Ectodermal cell (in vitro differentiated cells): ENCODE results near the gene PRIM2. TPM values are rescaled to one million over a fixed set of nuclear protein-coding genes. Genes with fewer than 3 reads are reported as not detected.
"Not testable (repeated sequence)": the region's sequence is repeated elsewhere in the genome, so short reads cannot be mapped to it uniquely, and the experiment has no call there.

ENCODE experiments used
- H3K27ac ChIP-seq: 2 replicates; pipeline ENCODE4 v1.7.0; 2013; ENCODE audit warnings: mild to moderate bottlenecking, low read depth, low read length; ENCODE audit not compliant: insufficient read depth, poor library complexity, severe bottlenecking
- H3K27me3 ChIP-seq: 2 replicates; pipeline ENCODE4 v1.7.0; 2013; ENCODE audit warnings: mild to moderate bottlenecking, low read length; ENCODE audit not compliant: insufficient read depth, control insufficient read depth, poor library complexity, severe bottlenecking
- H3K36me3 ChIP-seq: one replicate; pipeline ENCODE4 v1.7.0; 2013; ENCODE audit warnings: low read length; ENCODE audit not compliant: control insufficient read depth, insufficient read depth
- H3K4me1 ChIP-seq: one replicate; pipeline ENCODE4 v1.7.0; 2013; ENCODE audit warnings: low read length; ENCODE audit not compliant: control insufficient read depth, insufficient read depth
- H3K4me3 ChIP-seq: 2 replicates; pipeline ENCODE4 v1.7.0; 2013; ENCODE audit warnings: low read depth, low read length, control low read depth; ENCODE audit not compliant: insufficient read depth
- H3K9me3 ChIP-seq: 2 replicates; pipeline ENCODE4 v1.7.0; 2013; ENCODE audit warnings: mild to moderate bottlenecking, low read length, moderate library complexity; ENCODE audit not compliant: control insufficient read depth
- WGBS, 2 experiments: methylation state at CpG; one replicate each; pipeline ENCODE4 v1.1.7; 2013; ENCODE audit warnings: missing lambda C conversion rate in 2 of 2; 5-methylcytosine and 5-hydroxymethylcytosine counted together
- polyA plus RNA-seq, 4 experiments: library from polyadenylated mRNA; stranded (reverse); fragments of 50-300 nt; gene quantifications; one replicate each; pipeline ENCODE4 v1.2.3, GENCODE V29; 2013

Gene PRIM2, protein sequence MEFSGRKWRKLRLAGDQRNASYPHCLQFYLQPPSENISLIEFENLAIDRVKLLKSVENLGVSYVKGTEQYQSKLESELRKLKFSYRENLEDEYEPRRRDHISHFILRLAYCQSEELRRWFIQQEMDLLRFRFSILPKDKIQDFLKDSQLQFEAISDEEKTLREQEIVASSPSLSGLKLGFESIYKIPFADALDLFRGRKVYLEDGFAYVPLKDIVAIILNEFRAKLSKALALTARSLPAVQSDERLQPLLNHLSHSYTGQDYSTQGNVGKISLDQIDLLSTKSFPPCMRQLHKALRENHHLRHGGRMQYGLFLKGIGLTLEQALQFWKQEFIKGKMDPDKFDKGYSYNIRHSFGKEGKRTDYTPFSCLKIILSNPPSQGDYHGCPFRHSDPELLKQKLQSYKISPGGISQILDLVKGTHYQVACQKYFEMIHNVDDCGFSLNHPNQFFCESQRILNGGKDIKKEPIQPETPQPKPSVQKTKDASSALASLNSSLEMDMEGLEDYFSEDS
- 50.0 TPM for polyA plus RNA-seq (2013, experiment 1 of 4)
- 48.2 TPM for polyA plus RNA-seq (2013, experiment 2 of 4)
- polyA plus RNA-seq (2013, experiment 3 of 4): 26.4 TPM
- 25.3 TPM for polyA plus RNA-seq (2013, experiment 4 of 4)

DNA sequence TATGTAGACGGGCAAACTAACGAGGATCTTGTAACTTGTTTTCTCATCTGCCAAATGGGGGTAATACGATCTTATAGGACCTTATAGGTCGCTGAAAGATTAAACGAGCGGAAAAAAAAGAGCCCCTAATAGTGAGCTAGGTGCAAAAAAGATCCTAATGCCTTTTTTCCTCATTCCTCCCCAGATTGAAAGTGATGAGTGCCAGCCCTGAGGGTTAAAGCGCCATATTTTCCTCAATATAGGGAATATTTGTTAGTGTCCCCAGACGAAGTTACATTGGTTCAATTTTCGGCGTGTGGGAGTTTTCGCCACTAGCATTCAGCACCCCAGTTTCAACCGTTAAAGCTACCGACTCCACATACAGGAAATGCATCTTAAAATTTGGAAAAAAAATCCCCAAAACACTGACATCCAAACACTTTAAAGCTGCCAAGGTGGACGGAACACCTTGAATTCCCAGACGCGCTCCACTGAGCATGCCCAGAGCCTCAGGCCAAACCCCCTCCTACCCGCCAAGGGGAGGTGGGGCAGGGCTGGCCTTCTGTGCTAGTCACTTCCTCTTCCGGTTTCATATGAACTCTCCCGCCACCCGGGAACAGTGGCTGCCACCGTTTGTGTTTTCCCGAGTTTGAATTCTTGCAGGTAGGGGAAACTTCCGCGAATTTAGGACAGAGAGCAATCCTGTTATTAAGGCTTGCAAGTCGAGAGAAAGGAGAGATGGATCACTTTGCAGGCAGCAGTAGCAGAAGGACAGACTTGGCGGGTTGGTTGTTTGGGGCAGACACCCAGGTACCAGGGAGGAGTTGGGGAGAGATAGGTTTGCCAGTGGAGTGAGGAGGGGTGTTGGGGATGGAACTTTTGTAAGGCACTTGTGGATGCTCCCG, at the start of gene PRIM2:
Gene PRIM2 (plus strand): TSS at position 571 of the 884 bp plus-strand sequence. CDS start 816 bp downstream, outside the sequence.
- H3K4me1 ChIP-seq: peaks cover 6% of the 10 kb centered on the region
- H3K36me3 ChIP-seq: peaks cover 15% of the 10 kb centered on the region
- peak within 1 kb of the TSS; percentile 92 for H3K4me3 ChIP-seq
- no peak within 1 kb of the TSS for H3K27ac ChIP-seq
- 0% methylated on average over 27 of the region's 27 CpGs for WGBS, 2 experiments
- H3K27me3 ChIP-seq: no peaks in the 10 kb centered on the region
- no peaks in the 10 kb centered on the region for H3K9me3 ChIP-seq

DNA sequence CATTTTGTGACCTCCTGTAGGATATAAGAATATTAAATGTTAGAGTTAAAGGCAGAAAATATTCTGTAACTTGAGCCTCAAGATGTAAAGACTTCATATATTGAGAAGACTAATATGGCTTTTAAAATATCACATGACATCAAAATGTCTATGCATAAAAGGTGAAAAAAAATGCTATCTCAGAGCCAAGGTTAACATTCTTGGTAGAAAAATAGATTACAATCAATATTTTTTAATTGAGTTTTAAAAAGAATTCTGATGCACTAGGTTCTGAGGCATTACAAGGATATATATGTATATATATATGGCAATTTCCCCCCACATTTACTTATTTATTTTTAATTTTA, 49.2 kb upstream of the PRIM2 start:
- Histone ChIP-seq H3K4me3 (no peak overlapping the region), H3K27ac (no peak overlapping the region), H3K9me3 (no peaks in the 10 kb centered on the region), H3K27me3 (no peaks in the 10 kb centered on the region), H3K36me3 (no peaks in the 10 kb centered on the region), H3K4me1 (no peaks in the 10 kb centered on the region)

DNA sequence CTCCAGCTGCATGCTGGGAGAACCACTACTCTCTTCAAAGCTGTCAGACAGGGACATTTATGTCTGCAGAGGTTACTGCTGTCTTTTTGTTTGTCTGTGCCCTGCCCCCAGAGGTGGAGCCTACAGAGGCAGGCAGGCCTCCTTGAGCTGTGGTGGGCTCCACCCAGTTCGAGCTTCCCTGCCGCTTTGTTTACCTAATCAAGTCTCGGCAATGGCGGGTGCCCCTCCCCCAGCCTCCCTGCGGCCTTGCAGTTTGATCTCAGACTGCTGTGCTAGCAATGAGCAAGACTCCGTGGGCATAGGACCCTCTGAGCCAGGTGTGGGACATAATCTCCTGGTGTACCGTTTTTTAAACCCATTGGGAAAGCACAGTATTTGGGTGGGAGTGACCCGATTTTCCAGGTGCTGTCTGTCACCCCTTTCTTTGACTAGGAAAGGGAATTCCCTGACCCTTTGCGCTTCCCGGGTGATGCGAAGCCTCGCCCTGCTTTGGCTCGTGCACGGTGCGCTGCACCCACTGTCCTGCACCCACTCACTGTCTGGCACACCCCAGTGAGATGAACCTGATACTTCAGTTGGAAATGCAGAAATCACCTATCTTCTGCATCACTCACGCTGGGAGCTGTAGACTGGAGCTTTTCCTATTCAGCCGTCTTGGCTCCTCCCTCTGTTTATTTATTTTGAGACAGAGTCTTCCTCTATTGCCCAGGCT, 43.2 kb upstream of the PRIM2 start:
- not testable (repeated sequence) for H3K27me3 ChIP-seq, H3K36me3 ChIP-seq, H3K9me3 ChIP-seq, H3K4me3 ChIP-seq, H3K27ac ChIP-seq, H3K4me1 ChIP-seq
- 93 to 95% methylated on average over 17 of the region's 17 CpGs for WGBS, 2 experiments

DNA sequence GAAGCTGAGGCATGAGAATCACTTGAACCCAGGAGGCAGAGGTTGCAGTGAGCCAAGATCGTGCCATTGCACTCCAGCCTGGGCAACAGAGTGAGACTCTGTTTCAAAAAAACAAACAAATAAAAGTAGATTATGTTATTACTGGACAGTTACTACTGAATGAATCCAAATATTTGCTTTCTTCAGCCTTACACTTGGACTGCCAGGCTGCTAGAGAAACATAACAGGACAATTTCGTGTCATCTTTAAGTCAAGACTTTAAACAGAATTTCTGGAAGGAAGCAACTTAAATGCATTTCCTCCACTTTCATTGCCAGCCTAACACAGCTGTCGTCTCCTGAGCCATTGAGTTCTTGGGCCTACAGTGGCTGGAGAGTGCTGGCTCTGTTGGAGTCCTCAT, 42.0 kb upstream of the PRIM2 start:
- Histone ChIP-seq H3K36me3 (no peaks in the 10 kb centered on the region), H3K4me1 (no peaks in the 10 kb centered on the region), H3K27me3 (no peaks in the 10 kb centered on the region), H3K27ac (no peak overlapping the region), H3K9me3 (no peaks in the 10 kb centered on the region), H3K4me3 (no peak overlapping the region)
- WGBS, 2 experiments: 92 to 95% methylated on average over 3 of the region's 3 CpGs

DNA sequence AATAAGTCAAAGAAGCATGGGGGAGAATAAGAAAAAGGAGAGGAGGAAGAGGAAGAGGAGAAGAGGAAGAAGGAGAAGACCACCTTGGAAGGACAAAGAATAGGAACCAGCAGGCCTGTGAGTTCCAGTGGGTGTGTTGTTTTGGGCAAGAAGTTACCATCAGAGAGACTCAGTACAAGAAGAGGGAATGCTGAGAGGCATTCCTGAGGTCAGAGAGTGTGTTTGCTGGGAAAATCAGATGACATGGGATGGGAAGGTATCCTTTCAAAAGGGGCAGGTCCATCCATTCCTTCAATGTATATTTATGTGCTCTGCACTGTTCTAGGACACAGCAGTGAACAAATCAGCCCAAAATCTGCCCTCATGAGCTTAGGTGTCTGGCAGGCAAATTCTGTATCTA, 40.5 kb upstream of the PRIM2 start:
- Histone ChIP-seq H3K36me3 (no peaks in the 10 kb centered on the region), H3K9me3 (no peaks in the 10 kb centered on the region)

DNA sequence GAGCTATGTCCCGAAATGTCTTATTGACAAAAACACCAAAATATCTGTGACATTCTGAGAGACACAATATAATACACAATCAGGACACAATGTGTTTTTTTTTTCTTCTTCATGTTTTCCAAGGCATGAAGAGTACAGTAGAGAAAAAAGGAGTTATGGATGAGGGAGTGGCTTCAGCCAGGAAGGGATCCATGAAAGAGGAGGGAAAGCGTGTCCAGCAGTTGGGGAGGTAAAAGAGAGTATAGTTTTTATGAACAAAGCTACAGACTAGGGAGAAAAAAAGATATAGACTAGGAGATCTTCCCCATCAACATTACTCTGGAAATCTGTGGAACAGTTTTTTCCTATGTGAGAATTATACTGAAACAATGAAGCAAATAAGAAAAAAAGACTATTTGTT, 38.9 kb upstream of the PRIM2 start:
- no peaks in the 10 kb centered on the region for H3K36me3 ChIP-seq
- WGBS, 2 experiments: 95 to 100% methylated on average over 2 of the region's 2 CpGs
- H3K4me3 ChIP-seq: no peak overlapping the region
- H3K27ac ChIP-seq: no peak overlapping the region
- no peaks in the 10 kb centered on the region for H3K27me3 ChIP-seq
- H3K4me1 ChIP-seq: no peaks in the 10 kb centered on the region
- no peaks in the 10 kb centered on the region for H3K9me3 ChIP-seq

More for the DNA sequence above, 40.5 kb upstream of the PRIM2 start:
- no peak overlapping the region for H3K4me3 ChIP-seq
- H3K4me1 ChIP-seq: no peaks in the 10 kb centered on the region
- H3K27ac ChIP-seq: no peak overlapping the region
- H3K27me3 ChIP-seq: no peaks in the 10 kb centered on the region

DNA sequence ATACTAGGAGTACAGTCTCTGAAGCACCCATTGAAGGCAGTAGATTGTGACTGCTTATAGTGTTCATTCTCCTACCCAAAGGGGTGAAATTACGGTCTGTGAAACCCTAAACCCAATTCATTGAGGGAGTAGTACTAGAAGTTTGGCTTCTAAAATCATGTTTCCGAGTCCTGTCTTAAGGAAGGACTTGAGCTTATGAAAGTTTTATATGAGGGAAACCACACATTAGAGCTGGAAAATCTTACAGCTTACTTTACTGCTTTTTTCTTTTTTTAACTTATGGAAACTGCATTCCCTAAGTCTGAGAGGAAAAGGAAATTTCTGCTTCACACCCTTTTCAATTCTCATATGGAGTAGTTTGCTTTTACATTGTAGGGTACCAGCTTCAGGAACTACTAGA, 38.4 kb upstream of the PRIM2 start:
- H3K27ac ChIP-seq: no peak overlapping the region
- WGBS, 2 experiments: 91 to 93% methylated on average over 2 of the region's 2 CpGs
- H3K36me3 ChIP-seq: no peaks in the 10 kb centered on the region

DNA sequence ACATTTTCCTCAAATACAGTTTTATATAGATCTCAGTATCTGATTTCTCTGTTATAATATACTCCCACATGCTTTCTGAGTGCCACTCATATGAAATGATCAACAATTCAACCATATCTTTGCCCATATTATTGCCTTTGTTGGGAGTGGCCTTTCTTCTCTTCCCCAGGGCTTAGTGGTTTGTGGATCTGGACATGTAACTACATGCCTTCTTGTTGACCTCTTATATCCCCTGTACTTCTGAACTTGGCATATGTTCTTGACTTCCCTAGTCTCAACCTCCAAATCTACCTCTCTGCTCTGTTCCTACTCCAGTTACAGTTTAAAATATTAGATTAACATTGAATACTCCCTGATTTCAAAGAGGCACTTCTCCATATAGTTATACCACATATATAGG, 34.3 kb upstream of the PRIM2 start:
- Histone ChIP-seq H3K27me3 (no peaks in the 10 kb centered on the region), H3K36me3 (no peaks in the 10 kb centered on the region), H3K9me3 (no peaks in the 10 kb centered on the region), H3K27ac (no peak overlapping the region), H3K4me1 (no peaks in the 10 kb centered on the region), H3K4me3 (no peak overlapping the region)

More for the DNA sequence above, 38.4 kb upstream of the PRIM2 start:
- Histone ChIP-seq H3K9me3 (no peaks in the 10 kb centered on the region), H3K27me3 (no peaks in the 10 kb centered on the region), H3K4me3 (no peak overlapping the region), H3K4me1 (no peaks in the 10 kb centered on the region)

DNA sequence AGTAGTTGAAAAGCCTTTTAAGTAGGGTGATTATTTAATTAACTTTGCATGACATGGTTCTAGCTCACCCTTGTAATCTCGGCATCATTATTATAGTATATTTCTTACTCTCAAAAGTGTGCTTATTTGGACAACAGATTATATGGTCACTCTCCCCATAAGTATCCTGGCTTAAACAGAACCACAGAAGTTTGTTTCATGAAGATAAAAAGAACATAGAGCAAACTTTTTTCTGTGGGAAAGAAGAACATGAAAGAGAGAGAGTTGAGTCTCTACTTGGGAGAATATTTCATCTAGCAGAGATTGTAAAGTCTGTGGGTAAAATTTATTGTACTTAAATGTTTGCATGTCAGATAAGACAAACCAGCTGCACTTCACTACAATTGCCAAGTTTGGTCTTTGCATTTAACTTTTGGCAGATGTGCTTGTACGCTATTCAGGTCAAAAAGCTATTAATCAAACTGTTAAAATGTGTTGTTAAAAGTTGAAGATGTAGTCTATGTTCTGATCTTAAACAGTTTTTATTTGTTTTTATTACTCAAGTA, 33.4 kb upstream of the PRIM2 start:
- Histone ChIP-seq H3K9me3 (no peaks in the 10 kb centered on the region), H3K27me3 (no peaks in the 10 kb centered on the region), H3K4me1 (no peaks in the 10 kb centered on the region), H3K4me3 (no peak overlapping the region), H3K27ac (no peak overlapping the region), H3K36me3 (no peaks in the 10 kb centered on the region)
- WGBS, 2 experiments: 90% methylated on average over 1 to 2 of the region's 2 CpGs
